Stimulated activated CD8-positive, alpha-beta memory T cell treated with anti-CD3 and anti-CD28 coated beads, Interleukin-4, amount 100 ng/mL, for 48 hours (primary cell): ENCODE measurements around the gene CHST3.

Experiments
- DNase-seq: peaks from one replicate; pipeline ENCODE4 v3.0.0-alpha.2; 2020

Gene CHST3

DNA sequence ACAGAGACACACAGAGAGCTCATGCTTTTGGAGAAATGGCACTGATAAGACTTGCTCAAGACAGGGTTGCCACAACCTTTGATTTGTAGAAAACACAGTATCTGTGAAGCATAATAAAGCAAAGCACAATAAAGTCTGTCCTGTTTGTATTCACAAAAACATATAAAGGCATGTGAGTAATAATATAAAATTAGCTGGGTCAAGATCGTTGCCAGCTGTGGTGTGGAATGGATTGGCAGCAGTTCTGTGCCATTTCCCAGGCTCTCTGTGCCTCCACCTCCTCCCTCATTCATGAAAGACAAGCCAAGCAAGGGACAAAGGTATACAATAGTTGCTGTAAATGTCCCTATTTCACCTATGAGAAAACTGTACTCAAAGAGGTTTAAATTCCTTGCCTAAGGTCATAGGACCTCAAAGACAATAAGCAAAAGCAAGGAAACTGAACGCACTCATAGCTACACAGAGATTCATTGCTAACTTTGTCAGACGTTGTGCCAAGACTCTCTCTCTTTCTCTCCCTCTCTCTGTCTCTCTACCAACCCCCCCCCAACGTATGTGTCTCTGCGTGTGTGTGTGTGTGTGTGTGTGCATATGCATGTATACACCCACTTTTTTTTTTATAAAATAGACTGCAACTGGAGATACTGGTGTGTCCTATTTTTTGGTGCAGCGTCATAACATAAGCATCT is 31.8 kb downstream of the CHST3 start:
- no peak for DNase-seq

DNA sequence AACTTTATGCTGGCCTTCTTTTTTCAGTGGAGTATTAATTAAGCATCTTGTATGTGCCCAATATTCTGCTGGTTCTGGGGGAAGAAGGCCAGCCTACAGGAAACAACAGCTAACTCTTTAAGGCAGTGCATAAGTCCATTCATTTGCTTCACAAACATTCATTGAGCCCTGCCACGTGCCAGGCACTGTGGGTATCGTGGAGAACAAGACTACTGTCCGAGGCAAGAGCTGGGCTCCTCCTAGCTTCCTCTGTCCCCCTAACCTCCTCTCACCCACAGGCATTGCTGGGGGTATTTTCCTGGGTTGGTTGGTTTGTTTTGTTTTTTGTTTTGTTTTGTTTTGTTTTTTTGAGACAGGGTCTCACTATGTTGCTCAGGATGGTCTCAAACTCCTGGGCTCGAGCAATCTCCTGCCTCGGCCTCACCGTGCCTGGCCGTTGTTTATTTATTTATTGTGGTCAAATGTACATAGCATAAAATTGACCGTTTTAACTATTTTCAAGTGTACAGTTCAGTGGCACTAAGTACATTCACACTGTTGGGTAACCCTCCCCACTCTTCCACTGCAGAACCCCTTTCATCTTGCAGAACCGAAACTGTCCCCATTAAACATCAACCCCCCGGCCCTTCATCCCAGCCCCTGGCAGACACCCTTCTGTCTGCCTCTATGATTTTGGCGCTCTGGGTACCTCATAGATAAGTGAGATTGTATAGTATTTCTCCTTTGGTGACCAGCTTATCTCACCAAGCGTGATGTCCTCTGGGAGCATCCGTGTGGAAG is 32.6 kb downstream of the CHST3 start:
- no peak for DNase-seq

GRCh38 chr10:71998119-71998839 is 34.1 kb downstream of the CHST3 start:
- DNase-seq, result no peak

DNA sequence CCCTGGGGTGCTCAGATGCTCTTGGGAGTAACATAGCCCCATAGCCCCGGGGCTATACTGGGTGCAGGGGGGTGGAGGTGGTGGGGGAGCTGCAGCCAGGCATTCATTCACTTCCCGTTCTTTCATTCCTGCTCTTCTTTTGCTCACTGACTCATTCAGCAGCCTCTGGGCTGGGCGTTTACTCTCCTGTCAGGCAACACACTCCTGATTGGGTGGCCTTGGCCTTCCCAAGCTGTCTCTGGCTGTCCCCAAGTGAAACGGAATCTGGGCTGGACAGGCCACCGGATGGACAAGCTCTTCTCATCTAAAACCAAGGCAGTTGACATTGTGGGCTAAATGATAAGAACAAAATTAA is 34.6 kb downstream of the CHST3 start:
- no peak for DNase-seq

DNA sequence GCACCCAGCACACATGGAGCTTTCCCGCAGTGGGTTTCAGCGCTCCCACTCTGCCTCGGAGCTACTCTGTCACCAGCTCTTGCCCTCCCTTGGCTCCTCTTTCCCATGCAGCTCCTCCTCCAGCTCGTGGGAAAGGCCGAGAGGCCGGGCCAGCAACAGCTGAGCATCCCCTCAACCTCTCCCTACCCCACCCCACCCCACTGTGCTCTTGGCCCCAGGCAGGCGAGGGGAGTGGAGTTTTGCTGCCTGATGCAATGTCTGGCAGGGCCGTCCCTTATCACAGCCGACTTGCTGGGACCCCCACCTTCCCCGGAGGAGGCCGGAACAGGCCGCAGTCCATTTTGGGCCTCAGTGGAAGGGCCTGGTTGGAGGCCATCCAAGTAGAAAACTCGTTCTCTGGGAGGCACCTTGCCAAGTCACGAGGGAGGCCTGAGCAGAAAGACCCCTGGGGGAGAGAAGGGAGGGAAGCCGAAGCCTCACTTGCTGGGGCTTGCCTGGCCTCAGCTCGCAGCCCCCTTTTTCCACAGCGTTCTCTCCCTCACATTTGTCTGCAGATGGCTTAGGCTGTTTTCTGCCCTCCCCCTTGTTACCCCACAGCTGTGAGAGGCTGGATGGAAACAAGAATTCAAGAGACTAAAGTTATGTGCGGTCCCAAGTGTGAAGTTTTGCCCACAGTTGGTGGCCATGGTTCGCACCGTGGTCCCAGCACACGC is 35.3 kb downstream of the CHST3 start:
- DNase-seq, result no peak

DNA sequence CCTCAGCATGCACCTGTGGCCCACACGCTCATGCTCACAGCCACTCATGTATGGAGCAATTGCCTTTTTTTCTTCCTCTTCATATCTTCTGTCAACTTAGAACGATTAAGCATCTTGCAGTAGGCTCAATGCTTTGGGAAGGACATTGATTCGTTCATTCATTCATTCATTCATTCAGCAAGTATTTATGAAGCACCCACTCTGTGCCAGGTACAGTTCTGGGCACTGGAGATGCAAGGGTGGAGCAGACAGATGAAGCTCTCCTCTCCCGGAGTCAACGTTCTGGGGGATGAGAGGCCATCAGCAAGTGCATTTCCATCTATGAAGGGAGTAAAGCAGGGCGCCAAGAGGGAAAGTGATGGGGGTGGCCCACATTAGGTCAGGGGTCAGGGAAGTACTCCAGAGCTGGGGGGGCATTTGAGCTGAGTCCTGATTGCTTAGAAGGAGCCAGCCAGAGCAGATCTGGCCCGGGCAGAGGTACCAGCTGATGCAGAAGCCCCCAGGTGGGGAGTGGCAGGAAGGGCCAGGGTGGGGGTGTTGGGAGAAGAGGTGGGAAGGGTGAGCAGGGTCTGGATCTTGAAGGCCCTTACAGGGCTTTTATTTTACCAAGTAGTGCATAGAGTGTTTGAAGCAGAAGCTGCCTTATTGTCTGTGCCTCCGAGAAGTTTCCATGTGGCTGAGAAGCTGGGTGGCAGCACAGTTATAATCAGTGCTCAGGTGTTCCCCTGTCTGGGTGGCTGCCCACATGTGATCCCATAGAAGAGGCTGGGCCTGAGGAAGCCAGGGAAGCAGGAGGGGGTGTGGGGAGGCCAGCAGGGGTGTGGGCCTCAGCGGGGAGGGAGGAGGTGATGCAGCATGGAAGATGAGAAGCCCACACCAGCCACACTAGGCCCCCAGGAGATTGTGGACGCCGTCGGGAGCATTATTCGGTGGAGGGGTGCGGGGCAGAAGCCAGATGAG is 36.2 kb downstream of the CHST3 start:
- no peak for DNase-seq

GRCh38 chr10:72001033-72001395 is 36.8 kb downstream of the CHST3 start:
- no peak for DNase-seq

DNA sequence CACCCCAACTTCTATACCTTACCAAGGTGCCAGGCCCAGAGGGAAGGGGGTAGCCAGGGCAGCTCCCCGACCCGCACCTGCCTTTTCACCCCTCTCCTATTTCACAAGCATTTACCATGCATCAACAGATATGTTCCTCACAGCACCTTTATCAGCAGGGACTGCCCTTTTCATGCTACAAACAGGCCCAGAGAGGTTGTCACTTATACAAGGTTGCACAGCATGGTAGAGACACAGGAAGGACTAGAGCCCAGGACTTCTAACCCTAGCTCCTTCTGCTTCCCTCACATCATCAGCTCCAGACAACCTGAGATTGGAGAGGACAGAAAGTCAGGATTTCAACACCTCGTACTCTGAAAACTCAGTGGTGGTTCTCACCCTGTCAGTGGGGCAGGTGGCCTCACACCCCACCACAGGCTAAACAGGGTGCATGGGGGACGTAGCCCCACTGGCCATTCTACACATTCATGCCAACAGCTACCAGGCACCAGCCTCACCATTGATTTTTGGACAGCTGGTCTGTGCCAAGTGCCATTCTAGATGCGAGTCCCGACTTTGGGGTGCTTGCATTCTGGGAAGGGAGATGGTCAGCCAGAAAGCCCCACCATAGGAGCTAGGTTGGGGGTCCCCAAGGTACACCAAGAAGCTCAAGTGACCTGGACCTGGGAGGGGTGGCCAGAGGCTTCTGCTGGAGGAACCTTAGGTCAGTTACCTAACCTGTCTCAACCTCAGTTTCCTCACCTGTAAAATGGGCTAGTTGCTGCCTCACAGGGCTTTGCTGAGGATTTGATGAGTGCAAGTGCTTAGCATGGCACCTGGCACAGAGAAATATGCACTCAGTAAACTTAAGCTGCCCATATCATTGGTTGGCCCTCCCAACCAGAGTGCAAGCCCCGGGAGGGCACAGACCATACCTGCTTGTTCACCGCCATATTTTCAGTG is 38.4 kb downstream of the CHST3 start:
- no peak for DNase-seq

- no peak for DNase-seq
Observed at GRCh38 chr10:72006026-72006425, 41.8 kb downstream of the CHST3 start.

- no peak for DNase-seq
Observed at GRCh38 chr10:72007246-72007892, 43.2 kb downstream of the CHST3 start.

DNA sequence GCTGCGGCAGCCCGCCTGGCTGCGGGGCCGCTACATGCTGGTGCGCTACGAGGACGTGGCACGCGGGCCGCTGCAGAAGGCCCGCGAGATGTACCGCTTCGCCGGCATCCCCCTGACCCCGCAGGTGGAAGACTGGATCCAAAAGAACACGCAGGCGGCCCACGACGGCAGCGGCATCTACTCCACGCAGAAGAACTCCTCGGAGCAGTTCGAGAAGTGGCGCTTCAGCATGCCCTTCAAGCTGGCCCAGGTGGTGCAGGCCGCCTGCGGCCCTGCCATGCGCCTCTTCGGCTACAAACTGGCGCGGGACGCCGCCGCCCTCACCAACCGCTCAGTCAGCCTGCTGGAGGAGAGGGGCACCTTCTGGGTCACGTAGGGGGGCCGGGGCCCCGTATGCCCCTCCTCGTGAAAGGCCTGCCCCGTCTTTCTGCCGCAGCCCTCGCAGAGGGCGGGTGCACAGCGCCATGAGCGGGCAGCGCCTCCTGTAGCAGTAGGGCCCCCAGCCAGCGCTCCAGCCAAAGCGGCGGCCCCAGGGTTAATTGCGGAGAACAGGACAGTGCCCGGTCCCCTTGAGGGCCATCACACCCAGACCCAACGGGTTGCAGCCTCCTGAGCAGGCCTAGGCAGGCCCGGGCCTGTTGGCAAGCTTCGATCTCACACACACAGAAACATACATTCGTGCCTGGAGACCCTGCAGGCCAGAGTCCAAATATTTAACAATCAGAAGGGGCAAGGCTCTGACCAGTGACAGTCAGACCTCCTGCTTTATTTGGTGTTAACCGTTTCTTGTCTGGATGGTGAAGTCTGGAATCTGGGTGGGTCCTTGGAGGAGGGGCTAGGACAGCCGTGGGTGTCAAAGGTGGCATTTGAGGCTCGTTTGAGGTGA is 44.1 kb downstream of the CHST3 start:
- DNase-seq, result no peak

- DNase-seq, result no peak
Observed at GRCh38 chr10:72009051-72009424, 44.8 kb downstream of the CHST3 start.

DNA sequence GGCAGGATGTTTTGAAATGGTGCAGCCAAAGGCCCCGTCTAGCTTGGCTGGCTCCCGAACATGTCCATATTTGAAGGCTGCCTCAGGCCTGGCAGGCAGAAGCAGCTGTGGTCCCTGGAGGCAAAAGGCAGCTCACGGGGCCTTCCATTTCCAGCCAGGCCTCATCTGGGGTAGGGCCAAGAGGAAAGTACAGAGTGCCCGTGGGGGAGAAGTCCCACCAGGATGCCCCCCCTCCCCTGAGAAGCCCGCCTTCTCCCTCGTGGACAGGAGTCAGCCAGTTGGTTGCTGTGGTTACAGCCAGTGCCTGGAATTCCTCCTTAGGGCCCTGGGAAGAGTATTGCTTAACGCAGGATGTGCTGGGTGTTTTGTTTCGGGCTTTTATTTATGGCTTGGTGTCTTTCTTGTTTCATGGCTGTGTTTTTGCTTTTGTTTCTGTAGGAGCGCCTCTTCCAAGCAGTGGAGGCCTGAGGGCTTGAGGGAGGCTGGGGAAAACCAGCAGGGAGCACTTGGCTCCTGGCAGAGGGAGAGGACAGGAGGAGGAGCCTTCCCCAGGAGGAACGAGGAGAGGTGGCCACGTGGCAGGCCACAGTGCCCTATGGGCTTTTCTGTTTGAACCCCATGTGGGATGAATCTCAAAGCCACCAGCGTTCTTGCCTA is 45.4 kb downstream of the CHST3 start:
- DNase-seq, result no peak

GRCh38 chr10:72010234-72010973 is 46.2 kb downstream of the CHST3 start:
- no peak for DNase-seq

DNA sequence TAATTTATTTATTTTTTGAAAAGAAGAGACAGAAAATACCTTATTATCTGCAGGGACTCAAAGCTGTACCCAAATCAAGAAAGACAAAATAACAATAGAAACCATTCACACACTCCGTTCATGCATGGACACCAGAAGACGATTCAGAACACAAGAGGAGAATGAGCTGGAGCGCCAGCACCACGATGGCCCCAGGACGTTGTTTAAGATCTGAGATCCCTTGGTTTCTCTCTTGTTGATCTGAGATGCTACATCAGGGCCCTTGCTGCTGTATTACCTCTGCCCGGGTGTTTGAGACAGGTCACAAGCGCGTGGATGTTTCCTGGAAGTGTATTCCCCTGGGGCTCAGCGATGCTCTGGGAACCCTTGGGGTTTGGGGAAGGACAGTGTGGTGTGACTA is 46.8 kb downstream of the CHST3 start:
- no peak for DNase-seq

DNA sequence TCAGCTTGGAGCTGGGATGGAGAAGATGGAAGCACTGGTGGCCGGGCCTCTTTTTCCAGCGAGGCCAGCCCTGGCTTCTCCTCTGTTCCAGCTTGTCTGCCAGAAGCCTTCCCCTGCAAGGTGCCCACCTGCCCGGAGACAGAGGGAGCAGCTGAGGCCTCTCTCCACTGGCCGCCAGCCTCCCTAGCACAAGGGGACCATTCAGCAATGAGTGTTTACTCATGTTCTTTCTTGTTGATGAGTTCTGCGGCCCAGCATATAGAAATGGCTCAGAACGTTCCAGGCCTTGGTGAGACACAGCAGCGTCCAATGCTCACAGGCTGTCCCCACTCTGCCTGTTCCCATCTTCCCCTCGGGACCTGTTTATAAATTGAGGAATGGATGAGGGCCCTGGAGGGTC is 47.3 kb downstream of the CHST3 start:
- DNase-seq, result no peak

DNA sequence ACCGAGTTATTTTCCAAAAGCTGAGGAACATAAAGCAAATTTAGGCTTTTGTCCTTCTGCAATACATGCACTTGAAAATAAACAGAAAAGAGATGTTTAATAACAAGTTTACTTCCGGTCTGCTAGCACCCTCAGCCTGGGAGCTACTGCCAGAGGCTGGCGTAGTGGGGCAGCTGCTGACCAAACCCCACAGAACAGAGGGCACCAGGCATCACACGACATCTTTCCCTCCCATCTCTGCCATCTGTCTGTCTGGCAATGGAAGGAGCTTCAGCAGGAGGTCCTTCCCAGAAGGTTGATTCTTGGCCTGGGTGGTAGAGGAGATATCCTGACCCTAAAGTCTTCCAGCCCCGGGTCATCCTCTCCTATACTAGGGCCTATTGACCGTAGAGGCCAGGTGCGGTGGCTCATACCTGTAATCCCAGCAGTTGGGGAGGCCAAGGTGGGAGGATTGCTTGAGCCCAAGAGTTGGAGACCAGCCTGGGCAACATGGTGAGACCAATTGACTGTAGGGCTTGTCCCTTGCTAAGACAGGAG is 47.8 kb downstream of the CHST3 start:
- no peak for DNase-seq

GRCh38 chr10:72012796-72013195 is 48.6 kb downstream of the CHST3 start:
- DNase-seq, result no peak
